K562 (cell line): ENCODE data around the gene KCNA1.

ENCODE experiments used
- BCLAF1 ChIP-seq, 2 experiments: fragments of 450-650 bp in 1 of 2; IDR thresholded peaks; 2 replicates each; pipeline ENCODE4 v1.6.1; 2011 to 2017; ENCODE audit warnings: low read depth in 2 of 2, antibody characterized with exemption in 1 of 2, borderline replicate concordance in 1 of 2, low read length in 1 of 2, mild to moderate bottlenecking in 1 of 2, mixed read lengths in 1 of 2; ENCODE audit not compliant: control insufficient read depth in 1 of 2
- CBX8 ChIP-seq: fragments of 200-600 bp; sonication (generic); IDR thresholded peaks from 2 replicates; pipeline ENCODE4 v1.6.1; 2012; ENCODE audit warnings: borderline replicate concordance, mixed run types, low read depth, mild to moderate bottlenecking, moderate library complexity, mixed read lengths, low read length, control low read depth, inconsistent platforms; ENCODE audit not compliant: poor library complexity, severe bottlenecking; ENCODE audit errors: extremely low read depth
- CTCF ChIP-seq, 3 experiments: IDR thresholded peaks in 2 of 3; conservative IDR thresholded peaks in 1 of 3; 2 replicates each; pipeline ENCODE4 v1.5.1; 2011 to 2012; ENCODE audit warnings: low read length in 3 of 3, mild to moderate bottlenecking in 3 of 3, control low read depth in 2 of 3, improper control_type of control experiment in 1 of 3, inconsistent platforms in 1 of 3, low read depth in 1 of 3, mixed read lengths in 1 of 3, moderate library complexity in 1 of 3; ENCODE audit not compliant: insufficient read depth in 2 of 3
- FOS ChIP-seq: IDR thresholded peaks from 3 replicates; pipeline ENCODE4 v1.6.1; 2011; ENCODE audit not compliant: insufficient read length; ENCODE audit errors: extremely low read depth
- GTF2F1 ChIP-seq: IDR thresholded peaks from 2 replicates; pipeline ENCODE4 v1.6.1; 2011; ENCODE audit warnings: low read depth, low read length, improper control_type of control experiment
- MAFG ChIP-seq: fragments of 450-650 bp; conservative IDR thresholded peaks from 2 replicates; pipeline ENCODE4 v1.6.1; 2016; ENCODE audit warnings: missing genetic modification characterization, missing compliant biosample characterization
- POLR2A ChIP-seq: fragments of 450-650 bp; conservative IDR thresholded peaks from 2 replicates; pipeline ENCODE4 v1.6.1; 2016

- 0 out of 6 replicates have a peak, but pooled peaks of 1 of the 3 experiments have one; percentile 9 for TF ChIP-seq CTCF (IDR thresholded peaks at IDR 0.05 in 2 of 3, conservative IDR thresholded peaks at IDR 0.05 in 1 of 3; ENCODE audit: insufficient read depth in 2 of 3, low read depth in 1 of 3, low read length in 3 of 3)
- no peak for TF ChIP-seq BCLAF1 (IDR thresholded peaks at IDR 0.05; ENCODE audit: borderline replicate concordance in 1 of 2, control insufficient read depth in 1 of 2, low read depth in 2 of 2, low read length in 1 of 2)
- TF ChIP-seq POLR2A = no peak
- TF ChIP-seq GTF2F1 = no peak
- TF ChIP-seq CBX8 = no peak
- TF ChIP-seq FOS = no peak
- no peak for TF ChIP-seq MAFG (tag)
Measured at GRCh38 chr12:4958697-4959375, 49.1 kb downstream of the KCNA1 start.
